OCI-LY1 (cell line): ENCODE measurements around the gene IMPA2.

Experiments used
- H2AFZ ChIP-seq: fragments of 200-600 bp; sonication (generic), shearing (Covaris generic); 2 replicates; pipeline ENCODE4 v1.6.0; 2014; ENCODE audit warnings: antibody characterized with exemption, mild to moderate bottlenecking, low read length
- H3F3A ChIP-seq: fragments of 200-600 bp; sonication (generic), shearing (Covaris generic); 2 replicates; pipeline ENCODE4 v1.6.0; 2014; ENCODE audit warnings: mild to moderate bottlenecking, antibody characterized with exemption, low read length, moderate library complexity; ENCODE audit not compliant: insufficient read depth
- H3K27ac ChIP-seq: fragments of 200-600 bp; sonication (generic); 2 replicates; pipeline ENCODE4 v1.5.1; 2014; ENCODE audit warnings: low read length, mixed run types, mild to moderate bottlenecking, low read depth; ENCODE audit not compliant: poor library complexity, severe bottlenecking
- H3K27me3 ChIP-seq: fragments of 200-600 bp; sonication (generic); 2 replicates; pipeline ENCODE4 v1.6.0; 2014; ENCODE audit warnings: antibody characterized with exemption, mild to moderate bottlenecking, low read length, moderate library complexity; ENCODE audit not compliant: insufficient read depth
- H3K36me3 ChIP-seq: fragments of 200-600 bp; sonication (generic); 2 replicates; pipeline ENCODE4 v1.6.1; 2014; ENCODE audit warnings: mild to moderate bottlenecking, antibody characterized with exemption, low read length, moderate library complexity, mixed read lengths; ENCODE audit not compliant: insufficient read depth
- H3K4me1 ChIP-seq: fragments of 200-600 bp; sonication (generic); 2 replicates; pipeline ENCODE4 v1.5.1; 2014; ENCODE audit warnings: mild to moderate bottlenecking, low read length, moderate library complexity; ENCODE audit not compliant: insufficient read depth, severe bottlenecking
- H3K4me2 ChIP-seq: fragments of 200-600 bp; sonication (generic), shearing (Covaris generic); 2 replicates; pipeline ENCODE4 v1.6.1; 2014; ENCODE audit warnings: low read length
- H3K4me3 ChIP-seq: fragments of 200-600 bp; sonication (generic); 2 replicates; pipeline ENCODE4 v1.5.1; 2014; ENCODE audit warnings: low read length, low read depth, mild to moderate bottlenecking, mixed read lengths; ENCODE audit not compliant: poor library complexity, severe bottlenecking
- H3K79me2 ChIP-seq: fragments of 200-600 bp; shearing (Covaris generic); 2 replicates; pipeline ENCODE4 v1.6.1; 2016; ENCODE audit warnings: mixed run types, low read length, mixed read lengths; ENCODE audit not compliant: insufficient read depth
- H3K9ac ChIP-seq: fragments of 200-600 bp; sonication (generic), shearing (Covaris generic); 2 replicates; pipeline ENCODE4 v1.6.1; 2014; ENCODE audit warnings: mild to moderate bottlenecking, low read length, mixed read lengths
- H3K9me2 ChIP-seq: fragments of 200-600 bp; sonication (generic), shearing (Covaris generic); 2 replicates; pipeline ENCODE4 v1.6.1; 2014; ENCODE audit warnings: low read depth, mild to moderate bottlenecking, low read length, mixed read lengths
- H3K9me3 ChIP-seq: fragments of 200-600 bp; shearing (Covaris generic); 2 replicates; pipeline ENCODE4 v1.6.1; 2014; ENCODE audit warnings: low read length, mixed read lengths
- H4K20me1 ChIP-seq: fragments of 200-600 bp; sonication (generic), shearing (Covaris generic); 2 replicates; pipeline ENCODE4 v1.6.0; 2016; ENCODE audit warnings: mild to moderate bottlenecking, low read length; ENCODE audit not compliant: insufficient read depth
- CTCF ChIP-seq: fragments of 200-600 bp; sonication (generic), shearing (Covaris generic); IDR thresholded peaks from 2 replicates; pipeline ENCODE4 v1.5.1; 2017; ENCODE audit warnings: mild to moderate bottlenecking, antibody characterized with exemption, low read length, moderate library complexity, mixed read lengths
- EZH2 ChIP-seq: fragments of 200-600 bp; sonication (generic), shearing (Covaris generic); IDR thresholded peaks from 2 replicates; pipeline ENCODE4 v1.8.0; 2017; ENCODE audit warnings: borderline replicate concordance, mixed run types, mild to moderate bottlenecking, antibody characterized with exemption, low read length, moderate library complexity, mixed read lengths

The IMPA2 gene

GRCh38 chr18:11980494-11981191, 664 bp upstream of the IMPA2 start:
- Histone ChIP-seq H3K9me2 (no peaks in the 10 kb centered on the region), H4K20me1 (no peaks in the 10 kb centered on the region), H2AFZ (peak overlapping the region; percentile 32; the same call in 1 of the 2 replicates), H3K4me1 (peaks cover 20% of the 10 kb centered on the region), H3K27ac (no peak overlapping the region), H3K4me2 (peak overlapping the region; percentile 78), H3F3A (no peaks in the 10 kb centered on the region), H3K4me3 (peak overlapping the region; percentile 76), H3K9me3 (no peaks in the 10 kb centered on the region), H3K9ac (peak overlapping the region; percentile 72), H3K36me3 (no peaks in the 10 kb centered on the region), H3K79me2 (no peaks in the 10 kb centered on the region), H3K27me3 (no peaks in the 10 kb centered on the region)
- TF ChIP-seq CTCF (no peak), EZH2 (no peak)

- TF ChIP-seq EZH2 = no peak
- Histone ChIP-seq H3K4me1 (peaks cover 20% of the 10 kb centered on the region), H3K27me3 (no peaks in the 10 kb centered on the region), H3K4me3 (peak overlapping the region; percentile 76), H3K27ac (no peak overlapping the region), H3K79me2 (no peaks in the 10 kb centered on the region), H3K9me2 (no peaks in the 10 kb centered on the region), H3F3A (no peaks in the 10 kb centered on the region), H3K9ac (peak overlapping the region; percentile 70), H3K4me2 (peak overlapping the region; percentile 88), H3K36me3 (no peaks in the 10 kb centered on the region), H2AFZ (peak overlapping the region; percentile 53; the same call in 1 of the 2 replicates), H3K9me3 (no peaks in the 10 kb centered on the region), H4K20me1 (no peaks in the 10 kb centered on the region)
Measured at GRCh38 chr18:11981543-11982366, 448 bp downstream of the IMPA2 start.

GRCh38 chr18:11982981-11983380, 1.7 kb downstream of the IMPA2 start:
- no peak overlapping the region for H3K4me3 ChIP-seq
- TF ChIP-seq EZH2 (no peak), CTCF (no peak)

More at GRCh38 chr18:11982981-11983380, 1.7 kb downstream of the IMPA2 start:
- Histone ChIP-seq H3K27me3 (no peaks in the 10 kb centered on the region), H3K9me2 (no peaks in the 10 kb centered on the region), H3K9ac (no peak overlapping the region), H3K4me2 (no peak overlapping the region), H3K4me1 (peaks cover 20% of the 10 kb centered on the region), H2AFZ (no peak overlapping the region), H3K27ac (no peak overlapping the region), H4K20me1 (no peaks in the 10 kb centered on the region), H3K36me3 (no peaks in the 10 kb centered on the region), H3F3A (no peaks in the 10 kb centered on the region), H3K79me2 (no peaks in the 10 kb centered on the region), H3K9me3 (no peaks in the 10 kb centered on the region)
